Stomach smooth muscle (tissue), 2 donors: ENCODE data around the gene ABCC1.

Experiments
- H3K27ac ChIP-seq: one replicate; pipeline ENCODE4 v1.7.0; 2013; ENCODE audit warnings: mild to moderate bottlenecking, low read length, inconsistent platforms
- H3K27me3 ChIP-seq, 2 donors: one replicate each; pipeline ENCODE4 v1.7.0; 2013; ENCODE audit warnings: low read length in 2 of 2; ENCODE audit not compliant: insufficient read depth in 2 of 2, control insufficient read depth in 1 of 2
- H3K36me3 ChIP-seq, 2 donors: one replicate each; pipeline ENCODE4 v1.7.0; 2013; ENCODE audit warnings: low read length in 2 of 2; ENCODE audit not compliant: control insufficient read depth in 2 of 2, insufficient read depth in 2 of 2
- H3K4me1 ChIP-seq: one replicate; pipeline ENCODE4 v1.7.0; 2013; ENCODE audit warnings: low read length; ENCODE audit not compliant: control insufficient read depth, insufficient read depth
- H3K4me3 ChIP-seq, 2 donors: one replicate each; pipeline ENCODE4 v1.7.0; 2013; ENCODE audit warnings: low read length in 2 of 2
- H3K9ac ChIP-seq, 2 donors: one replicate each; pipeline ENCODE4 v1.7.0; 2013; ENCODE audit warnings: low read length in 2 of 2, mild to moderate bottlenecking in 1 of 2
- H3K9me3 ChIP-seq, 2 donors: one replicate each; pipeline ENCODE4 v1.7.0; 2013; ENCODE audit warnings: low read length in 2 of 2; ENCODE audit not compliant: control insufficient read depth in 2 of 2
- donor health status: healthy.
- donor health status: Pancreatic carcinoma.

Gene ABCC1

DNA sequence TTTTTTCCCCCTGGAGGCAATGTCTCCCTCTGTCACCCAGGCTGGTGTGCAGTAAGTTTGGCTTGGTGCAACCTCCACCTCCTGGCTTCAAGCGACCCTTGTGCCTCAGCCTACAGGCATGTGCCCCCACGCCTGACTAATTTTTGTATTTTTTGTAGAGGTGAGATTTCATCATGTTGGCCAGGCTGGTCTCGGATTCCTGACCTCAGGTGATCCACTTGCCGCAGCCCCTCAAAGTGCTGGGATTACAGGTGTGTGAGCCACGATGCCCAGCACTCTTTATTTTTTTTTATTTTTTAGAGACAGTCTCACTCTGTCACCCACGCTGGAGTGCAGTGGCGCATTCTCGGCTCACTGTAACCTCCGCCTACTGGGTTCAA lies 160.7 kb downstream of the ABCC1 start:
- Histone ChIP-seq H3K9ac (no peak overlapping the region), H3K9me3 (no peaks in the 10 kb centered on the region), H3K4me3 (no peak overlapping the region), H3K27me3 (no peaks in the 10 kb centered on the region), H3K36me3 (peaks cover 27 to 36% of the 10 kb centered on the region in 2 donors), H3K4me1 (peaks cover 11% of the 10 kb centered on the region), H3K27ac (peak overlapping the region; percentile 60)

DNA sequence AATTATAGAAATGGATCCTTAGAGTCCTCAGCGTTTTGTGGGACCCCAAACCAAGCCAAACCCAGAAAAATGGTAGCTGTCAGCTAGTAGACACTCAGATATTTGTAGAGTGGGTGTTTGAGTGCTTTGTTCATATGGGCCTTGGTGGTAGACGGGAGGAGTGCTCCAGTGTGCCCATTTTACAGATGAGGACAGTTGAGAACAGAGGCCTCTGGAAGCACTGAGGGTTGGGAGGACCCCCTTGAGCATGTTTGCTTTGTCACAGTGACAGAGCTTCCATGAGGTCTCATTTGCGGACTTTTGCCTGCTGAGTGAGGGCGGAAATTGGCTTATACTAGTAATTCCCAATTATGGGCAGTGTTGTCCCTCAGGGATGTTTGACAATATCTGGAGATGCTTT lies 162.2 kb downstream of the ABCC1 start:
- Histone ChIP-seq H3K9ac (no peak overlapping the region), H3K27me3 (no peaks in the 10 kb centered on the region), H3K4me3 (no peak overlapping the region), H3K4me1 (peaks cover 11% of the 10 kb centered on the region), H3K27ac (no peak overlapping the region), H3K36me3 (peaks cover 26 to 37% of the 10 kb centered on the region in 2 donors), H3K9me3 (no peaks in the 10 kb centered on the region)

DNA sequence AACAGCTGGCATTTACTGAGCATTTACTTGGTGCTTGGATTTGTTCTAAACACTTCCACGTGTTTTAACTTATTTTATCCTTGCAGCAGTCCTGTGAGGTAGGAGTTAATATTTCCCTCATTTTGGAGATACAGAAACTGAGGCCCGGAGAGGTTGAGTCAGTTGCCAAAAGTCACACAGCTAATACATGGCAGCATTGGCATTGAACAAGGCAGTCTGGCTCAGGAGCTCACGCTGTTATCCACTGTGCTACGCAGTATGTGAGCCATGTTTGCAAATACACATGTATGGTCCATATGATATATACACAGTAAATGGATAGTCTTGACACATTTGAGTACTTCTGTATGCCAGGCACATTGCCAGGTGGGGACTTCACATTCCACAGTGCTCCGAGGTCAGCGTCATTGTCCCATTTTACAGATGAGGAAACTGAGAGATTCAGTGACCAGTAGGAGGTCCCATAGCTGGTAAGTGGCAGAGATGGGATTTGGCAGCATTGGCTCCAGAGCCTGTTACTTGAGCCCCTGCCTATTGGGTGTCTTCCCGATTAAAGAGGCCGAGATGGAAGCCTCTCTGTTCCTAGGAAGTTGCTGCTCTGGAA lies 163.1 kb downstream of the ABCC1 start:
- Histone ChIP-seq H3K4me3 (no peak overlapping the region), H3K36me3 (peaks cover 30 to 40% of the 10 kb centered on the region in 2 donors), H3K27me3 (no peaks in the 10 kb centered on the region), H3K27ac (no peak overlapping the region), H3K9ac (no peak overlapping the region), H3K9me3 (no peaks in the 10 kb centered on the region), H3K4me1 (peaks cover 11% of the 10 kb centered on the region)

DNA sequence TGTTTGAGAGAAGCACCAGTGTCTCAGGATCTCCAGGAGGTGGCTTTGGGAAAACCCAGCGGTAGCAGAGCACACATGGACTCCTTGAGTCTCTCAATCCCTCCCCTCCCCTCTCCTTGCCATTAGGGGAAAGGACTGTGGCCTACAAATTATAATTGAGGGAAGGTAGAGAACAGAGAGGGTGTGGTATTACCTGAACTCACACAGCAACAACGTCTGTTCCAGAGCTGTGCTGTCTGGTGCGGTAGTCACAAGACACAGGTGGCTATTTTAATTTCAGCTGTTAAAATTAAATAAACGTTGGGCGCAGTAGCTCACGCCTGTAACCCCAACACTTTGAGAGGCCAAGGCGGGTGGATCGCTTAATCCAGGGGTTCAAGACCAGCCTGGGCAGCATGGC lies 163.7 kb downstream of the ABCC1 start:
- H3K27me3 ChIP-seq: no peaks in the 10 kb centered on the region
- peaks cover 30 to 44% of the 10 kb centered on the region in 2 donors for H3K36me3 ChIP-seq
- no peaks in the 10 kb centered on the region for H3K9me3 ChIP-seq
- no peak overlapping the region for H3K9ac ChIP-seq
- no peak overlapping the region for H3K4me3 ChIP-seq
- H3K4me1 ChIP-seq: peaks cover 11% of the 10 kb centered on the region
- no peak overlapping the region for H3K27ac ChIP-seq

DNA sequence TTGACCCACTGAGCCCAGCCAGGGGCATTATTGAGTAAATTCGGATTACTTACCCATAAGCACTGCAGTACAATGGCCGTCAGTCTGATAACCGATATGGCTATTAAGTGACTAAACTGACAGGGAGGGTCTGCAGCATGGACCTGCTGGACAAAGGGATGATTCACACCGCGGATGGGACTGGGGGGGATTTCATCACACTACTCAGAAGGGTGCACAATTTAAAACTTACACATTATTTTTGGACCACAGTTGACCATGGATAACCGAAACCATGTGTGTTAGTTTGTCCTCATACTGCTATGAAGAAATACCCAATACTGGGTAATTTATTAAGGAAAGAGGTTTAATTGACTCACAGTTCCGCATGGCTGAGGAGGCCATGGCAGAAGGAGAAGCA lies 167.4 kb downstream of the ABCC1 start:
- Histone ChIP-seq H3K9me3 (no peaks in the 10 kb centered on the region), H3K36me3 (peaks cover 22 to 44% of the 10 kb centered on the region in 2 donors), H3K27ac (no peak overlapping the region), H3K9ac (no peak overlapping the region), H3K4me3 (no peak overlapping the region), H3K4me1 (peaks cover 19% of the 10 kb centered on the region), H3K27me3 (no peaks in the 10 kb centered on the region)

DNA sequence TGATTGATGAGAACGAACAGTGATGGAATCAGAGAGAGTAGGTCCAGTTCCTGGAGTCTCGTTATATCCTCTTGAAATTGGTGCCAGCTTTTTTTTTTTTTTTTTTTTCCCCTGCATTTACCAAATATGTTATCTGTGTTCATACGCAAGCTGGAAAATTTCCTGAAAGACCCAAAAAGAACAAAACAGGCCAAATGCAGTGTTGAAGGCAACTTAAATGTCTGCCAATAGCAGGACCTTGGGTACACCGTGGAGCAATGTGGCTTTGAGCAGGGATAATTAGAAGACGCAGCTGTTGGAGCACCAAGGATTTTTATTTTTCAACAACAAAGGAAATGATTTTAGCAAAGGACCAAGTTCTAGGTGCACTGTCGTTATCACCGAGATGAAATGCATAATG lies 168.9 kb downstream of the ABCC1 start:
- no peak overlapping the region for H3K27ac ChIP-seq
- peaks cover 19% of the 10 kb centered on the region for H3K4me1 ChIP-seq
- no peaks in the 10 kb centered on the region for H3K9me3 ChIP-seq
- peaks cover 23 to 39% of the 10 kb centered on the region in 2 donors for H3K36me3 ChIP-seq
- H3K9ac ChIP-seq: no peak overlapping the region
- H3K4me3 ChIP-seq: no peak overlapping the region
- no peaks in the 10 kb centered on the region for H3K27me3 ChIP-seq

DNA sequence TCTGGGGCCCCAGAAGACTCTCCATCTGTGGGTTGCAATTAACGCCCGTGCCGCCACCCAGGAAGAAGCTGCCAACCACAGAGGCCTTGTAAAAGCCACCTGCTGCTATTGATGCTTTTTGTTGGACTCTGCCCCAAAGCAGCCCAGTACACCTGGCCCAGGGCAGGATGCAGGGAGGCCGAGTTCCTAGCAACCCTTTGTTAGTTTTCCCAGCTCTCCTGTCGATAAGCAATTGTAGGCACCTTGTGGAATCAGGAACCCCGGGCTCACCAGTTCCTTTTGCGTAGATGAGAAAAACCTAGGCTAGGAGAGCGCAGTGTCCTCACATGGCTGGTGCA lies 170.6 kb downstream of the ABCC1 start:
- peak overlapping the region; percentile 50 to 58 for H3K4me3 ChIP-seq
- peaks cover 20 to 32% of the 10 kb centered on the region in 2 donors for H3K36me3 ChIP-seq
- no peaks in the 10 kb centered on the region for H3K27me3 ChIP-seq
- H3K27ac ChIP-seq: peak overlapping the region; percentile 76
- H3K4me1 ChIP-seq: peaks cover 30% of the 10 kb centered on the region
- H3K9ac ChIP-seq: peak overlapping the region; percentile 21 to 53
- H3K9me3 ChIP-seq: peaks cover 3% of the 10 kb centered on the region in 2 donors

DNA sequence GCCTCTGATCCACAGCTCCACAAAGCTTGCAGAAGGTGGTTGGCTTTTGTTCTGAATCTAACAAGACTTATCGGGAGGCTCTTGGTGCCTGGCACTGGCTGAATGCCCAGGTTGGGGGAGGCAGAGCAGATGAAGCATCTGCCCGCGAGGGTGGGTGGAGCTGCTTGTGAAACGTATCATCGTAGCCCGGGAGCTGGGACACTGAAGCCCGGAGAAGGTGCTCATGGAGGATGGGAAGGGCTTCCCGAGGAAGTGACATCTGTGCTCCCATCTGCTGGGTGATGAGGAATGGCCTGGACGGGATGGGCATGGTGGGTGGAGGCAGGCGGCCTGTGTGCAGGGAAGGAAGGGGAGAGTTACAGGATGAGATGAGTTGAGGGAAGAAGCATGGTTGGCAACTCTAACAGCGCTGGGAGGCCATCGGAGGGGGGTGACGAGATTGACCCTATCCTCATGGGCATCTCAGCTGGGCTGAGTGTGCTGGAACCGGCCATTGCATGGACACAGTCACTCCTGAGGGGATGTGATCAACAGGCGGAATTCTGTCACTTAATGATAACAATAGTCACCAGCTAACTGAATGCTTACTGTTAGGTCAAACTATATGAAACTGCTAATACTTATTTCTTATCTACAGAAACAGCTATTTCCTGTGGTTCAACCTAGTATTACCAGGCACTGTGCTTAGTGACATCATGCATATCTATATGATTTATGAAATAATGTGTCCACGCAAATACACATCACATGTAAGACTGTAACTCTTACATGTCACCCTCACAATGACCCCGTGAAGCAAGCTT lies 171.2 kb downstream of the ABCC1 start:
- peak overlapping the region; percentile 50 to 58 for H3K4me3 ChIP-seq
- H3K36me3 ChIP-seq: peaks cover 21 to 32% of the 10 kb centered on the region in 2 donors
- H3K27ac ChIP-seq: peak overlapping the region; percentile 76

DNA sequence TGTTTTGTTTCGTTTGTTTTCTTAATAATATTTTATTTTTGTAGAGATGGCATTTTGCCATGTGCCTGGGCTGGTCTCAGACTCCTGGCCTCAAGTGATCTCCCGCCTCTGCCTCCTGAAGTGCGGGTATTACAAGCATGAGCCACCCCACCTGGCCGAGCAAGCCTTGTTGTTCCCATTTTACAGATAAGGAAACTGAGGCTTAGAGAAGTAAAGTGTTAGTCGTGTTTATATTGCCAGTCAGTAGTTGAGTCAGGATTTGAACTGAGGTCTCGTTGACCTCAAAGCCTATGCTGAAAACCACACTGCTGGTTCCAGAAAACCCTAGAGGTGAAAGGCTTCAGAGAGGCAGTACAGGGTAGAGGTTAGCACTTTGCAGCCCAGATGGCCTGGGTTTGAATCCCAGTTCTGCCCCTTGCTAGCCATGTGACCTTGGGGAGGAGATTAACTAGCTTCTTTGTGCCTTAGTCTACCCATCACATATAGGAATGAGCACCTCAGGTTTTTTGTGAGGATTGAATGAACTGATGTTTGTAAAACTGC lies 171.8 kb downstream of the ABCC1 start:
- Histone ChIP-seq H3K27ac (peak overlapping the region; percentile 46), H3K4me3 (no peak overlapping the region), H3K4me1 (peaks cover 32% of the 10 kb centered on the region), H3K9me3 (peaks cover 3 to 4% of the 10 kb centered on the region in 2 donors), H3K9ac (no peak overlapping the region), H3K27me3 (no peaks in the 10 kb centered on the region), H3K36me3 (peaks cover 28 to 32% of the 10 kb centered on the region in 2 donors)

More for the DNA sequence above, 171.2 kb downstream of the ABCC1 start:
- Histone ChIP-seq H3K27me3 (no peaks in the 10 kb centered on the region), H3K9me3 (peaks cover 3 to 4% of the 10 kb centered on the region in 2 donors), H3K4me1 (peaks cover 30% of the 10 kb centered on the region), H3K9ac (peak overlapping the region; percentile 49 to 51)

DNA sequence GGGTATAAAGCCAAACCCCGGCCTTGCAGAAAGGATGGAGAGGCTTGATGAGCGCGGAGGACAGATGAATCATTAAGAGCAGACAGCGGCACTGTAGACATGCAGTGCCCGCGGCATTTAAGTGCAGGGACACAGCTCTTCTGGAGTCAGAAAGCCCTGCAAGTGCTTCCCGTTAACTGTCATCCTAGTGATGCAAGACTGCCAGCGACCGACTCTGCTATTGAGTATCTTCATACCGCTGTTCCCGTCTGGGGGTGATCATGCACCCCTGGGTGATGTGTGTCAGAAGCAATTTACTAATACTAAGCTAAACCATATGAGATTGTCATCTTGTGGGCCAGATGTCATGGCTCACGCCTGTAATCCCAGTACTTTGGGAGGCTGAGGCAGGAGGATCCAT lies 172.8 kb downstream of the ABCC1 start:
- peaks cover 26 to 27% of the 10 kb centered on the region in 2 donors for H3K36me3 ChIP-seq
- H3K27me3 ChIP-seq: no peaks in the 10 kb centered on the region
- no peak overlapping the region for H3K4me3 ChIP-seq
- H3K4me1 ChIP-seq: peaks cover 42% of the 10 kb centered on the region
- H3K9ac ChIP-seq: no peak overlapping the region
- no peak overlapping the region for H3K27ac ChIP-seq
- peaks cover 3 to 4% of the 10 kb centered on the region in 2 donors for H3K9me3 ChIP-seq

DNA sequence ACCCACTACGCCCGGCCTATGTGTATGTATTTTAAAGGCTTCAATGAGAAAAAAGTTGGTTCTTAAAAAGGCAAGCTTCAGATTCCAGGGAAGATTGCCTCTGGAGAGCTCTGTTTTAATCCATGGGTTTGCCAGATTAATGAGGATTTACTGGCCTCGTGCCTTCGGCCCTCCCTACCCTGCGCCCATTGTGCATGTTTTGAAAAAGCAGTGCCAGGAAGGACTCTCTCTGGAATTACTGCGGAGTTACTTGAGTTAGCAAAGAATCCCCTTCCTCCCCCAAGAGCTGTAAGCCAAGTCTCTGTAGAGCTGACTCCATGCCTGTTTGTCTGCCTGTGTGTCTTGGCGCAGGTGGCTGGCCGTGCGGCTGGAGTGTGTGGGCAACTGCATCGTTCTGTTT lies 175.0 kb downstream of the ABCC1 start:
- no peak overlapping the region for H3K4me3 ChIP-seq
- peaks cover 18 to 24% of the 10 kb centered on the region in 2 donors for H3K36me3 ChIP-seq
- peaks cover 3 to 4% of the 10 kb centered on the region in 2 donors for H3K9me3 ChIP-seq
- no peaks in the 10 kb centered on the region for H3K27me3 ChIP-seq
- H3K27ac ChIP-seq: peak overlapping the region; percentile 66
- peaks cover 40% of the 10 kb centered on the region for H3K4me1 ChIP-seq
- no peak overlapping the region for H3K9ac ChIP-seq
